ENCODE measurements around the gene SDK2.

Gene SDK2

DNA sequence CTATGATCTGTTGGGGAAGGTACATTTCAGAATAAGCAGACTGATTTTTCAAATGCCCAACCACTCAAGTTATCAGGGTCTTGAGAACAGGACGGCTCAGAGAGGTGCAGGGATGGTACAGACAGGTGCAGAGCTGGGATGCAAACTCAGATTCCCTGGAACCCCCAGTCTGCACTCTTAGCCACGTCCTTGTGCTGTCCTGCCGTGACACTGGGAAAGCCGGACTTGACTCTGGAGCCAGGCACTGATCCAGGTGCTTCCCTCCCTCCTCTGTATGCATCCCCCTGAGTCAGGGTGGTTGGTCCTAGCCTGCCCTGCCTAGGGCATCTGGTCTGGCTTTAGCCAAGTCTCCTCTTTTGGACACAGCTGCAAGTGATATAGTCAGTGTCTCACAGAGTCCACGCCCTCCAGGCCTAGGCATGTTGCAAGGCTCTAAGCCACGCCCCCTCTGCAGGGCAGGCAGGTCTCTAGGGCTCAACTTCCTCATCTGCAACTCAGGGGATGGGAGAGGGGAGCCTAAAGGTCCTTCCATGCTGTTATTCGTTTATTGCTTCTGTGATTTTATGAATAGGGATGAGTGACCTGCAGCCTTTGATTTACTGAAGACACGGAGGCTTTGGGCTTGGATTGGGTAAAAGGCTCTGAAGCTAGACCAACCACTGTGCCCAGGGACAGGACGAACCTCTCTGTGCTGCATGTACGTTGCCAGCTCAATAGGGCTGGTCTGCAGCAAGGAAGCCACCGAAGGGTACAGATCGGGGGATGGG, 97.3 kb downstream of the SDK2 start:
- no peaks in the 10 kb centered on the region for H3K36me3 ChIP-seq (ENCODE audit: control insufficient read depth in 2 of 2, insufficient read depth in 1 of 2, low read length in 2 of 2)
- TF ChIP-seq, protein P1, sequence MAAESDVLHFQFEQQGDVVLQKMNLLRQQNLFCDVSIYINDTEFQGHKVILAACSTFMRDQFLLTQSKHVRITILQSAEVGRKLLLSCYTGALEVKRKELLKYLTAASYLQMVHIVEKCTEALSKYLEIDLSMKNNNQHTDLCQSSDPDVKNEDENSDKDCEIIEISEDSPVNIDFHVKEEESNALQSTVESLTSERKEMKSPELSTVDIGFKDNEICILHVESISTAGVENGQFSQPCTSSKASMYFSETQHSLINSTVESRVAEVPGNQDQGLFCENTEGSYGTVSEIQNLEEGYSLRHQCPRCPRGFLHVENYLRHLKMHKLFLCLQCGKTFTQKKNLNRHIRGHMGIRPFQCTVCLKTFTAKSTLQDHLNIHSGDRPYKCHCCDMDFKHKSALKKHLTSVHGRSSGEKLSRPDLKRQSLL (tag by site-specific recombination; IDR thresholded peaks at IDR 0.05) = no peak
- TF ChIP-seq ZNF146 (tag by site-specific recombination; IDR thresholded peaks at IDR 0.05) (no peak), ZNF600 (tag by site-specific recombination; IDR thresholded peaks at IDR 0.05) (peak; percentile 54; the same call in 1 of the 2 replicates), ZNF561 (tag by site-specific recombination; IDR thresholded peaks at IDR 0.05; ENCODE audit: borderline replicate concordance) (no peak), ZNF23 (tag by site-specific recombination; IDR thresholded peaks at IDR 0.05; ENCODE audit: borderline replicate concordance) (no peak), ZIC2 (tag by site-specific recombination; IDR thresholded peaks at IDR 0.05) (peak; percentile 52), KLF9 (tag by site-specific recombination; IDR thresholded peaks at IDR 0.05; ENCODE audit: low read depth) (peak; percentile 82), ZBTB20 (tag by site-specific recombination; IDR thresholded peaks at IDR 0.05) (peak; percentile 56; the same call in 1 of the 2 replicates)
- TF ChIP-seq, protein P2, sequence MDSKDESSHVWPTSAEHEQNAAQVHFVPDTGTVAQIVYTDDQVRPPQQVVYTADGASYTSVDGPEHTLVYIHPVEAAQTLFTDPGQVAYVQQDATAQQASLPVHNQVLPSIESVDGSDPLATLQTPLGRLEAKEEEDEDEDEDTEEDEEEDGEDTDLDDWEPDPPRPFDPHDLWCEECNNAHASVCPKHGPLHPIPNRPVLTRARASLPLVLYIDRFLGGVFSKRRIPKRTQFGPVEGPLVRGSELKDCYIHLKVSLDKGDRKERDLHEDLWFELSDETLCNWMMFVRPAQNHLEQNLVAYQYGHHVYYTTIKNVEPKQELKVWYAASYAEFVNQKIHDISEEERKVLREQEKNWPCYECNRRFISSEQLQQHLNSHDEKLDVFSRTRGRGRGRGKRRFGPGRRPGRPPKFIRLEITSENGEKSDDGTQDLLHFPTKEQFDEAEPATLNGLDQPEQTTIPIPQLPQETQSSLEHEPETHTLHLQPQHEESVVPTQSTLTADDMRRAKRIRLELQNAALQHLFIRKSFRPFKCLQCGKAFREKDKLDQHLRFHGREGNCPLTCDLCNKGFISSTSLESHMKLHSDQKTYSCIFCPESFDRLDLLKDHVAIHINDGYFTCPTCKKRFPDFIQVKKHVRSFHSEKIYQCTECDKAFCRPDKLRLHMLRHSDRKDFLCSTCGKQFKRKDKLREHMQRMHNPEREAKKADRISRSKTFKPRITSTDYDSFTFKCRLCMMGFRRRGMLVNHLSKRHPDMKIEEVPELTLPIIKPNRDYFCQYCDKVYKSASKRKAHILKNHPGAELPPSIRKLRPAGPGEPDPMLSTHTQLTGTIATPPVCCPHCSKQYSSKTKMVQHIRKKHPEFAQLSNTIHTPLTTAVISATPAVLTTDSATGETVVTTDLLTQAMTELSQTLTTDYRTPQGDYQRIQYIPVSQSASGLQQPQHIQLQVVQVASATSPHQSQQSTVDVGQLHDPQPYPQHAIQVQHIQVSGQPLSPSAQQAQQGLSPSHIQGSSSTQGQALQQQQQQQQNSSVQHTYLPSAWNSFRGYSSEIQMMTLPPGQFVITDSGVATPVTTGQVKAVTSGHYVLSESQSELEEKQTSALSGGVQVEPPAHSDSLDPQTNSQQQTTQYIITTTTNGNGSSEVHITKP (tag by site-specific recombination; IDR thresholded peaks at IDR 0.05) = peak; percentile 43; the same call in 1 of the 2 replicates
- TF ChIP-seq, protein P3, sequence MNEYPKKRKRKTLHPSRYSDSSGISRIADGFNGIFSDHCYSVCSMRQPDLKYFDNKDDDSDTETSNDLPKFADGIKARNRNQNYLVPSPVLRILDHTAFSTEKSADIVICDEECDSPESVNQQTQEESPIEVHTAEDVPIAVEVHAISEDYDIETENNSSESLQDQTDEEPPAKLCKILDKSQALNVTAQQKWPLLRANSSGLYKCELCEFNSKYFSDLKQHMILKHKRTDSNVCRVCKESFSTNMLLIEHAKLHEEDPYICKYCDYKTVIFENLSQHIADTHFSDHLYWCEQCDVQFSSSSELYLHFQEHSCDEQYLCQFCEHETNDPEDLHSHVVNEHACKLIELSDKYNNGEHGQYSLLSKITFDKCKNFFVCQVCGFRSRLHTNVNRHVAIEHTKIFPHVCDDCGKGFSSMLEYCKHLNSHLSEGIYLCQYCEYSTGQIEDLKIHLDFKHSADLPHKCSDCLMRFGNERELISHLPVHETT (tag by site-specific recombination; IDR thresholded peaks at IDR 0.05) = no peak
- no peak overlapping the region for H3K4me3 ChIP-seq (ENCODE audit: low read depth, low read length)
- CTCF ChIA-PET = interaction anchor here (0.6 to 1.3 kb wide), 2 partner anchors 117 to 161 kb away, joined by 3 read pairs; no protein-coding TSS in a partner anchor
- H3K4me1 ChIP-seq (ENCODE audit: control insufficient read depth, insufficient read depth, low read length) = peaks cover 4% of the 10 kb centered on the region; the same call in 1 of the 2 replicates
- POLR2A ChIA-PET = interaction anchor here (0.5 kb wide), 1 partner anchor 26 kb away, joined by 4 read pairs; no protein-coding TSS in a partner anchor
- H3K27ac ChIP-seq (ENCODE audit: extremely low read depth, low read depth, low read length) = no peak overlapping the region
- H3K9me3 ChIP-seq (ENCODE audit: control insufficient read depth, insufficient read depth, low read depth, low read length) = no peaks in the 10 kb centered on the region

DNA sequence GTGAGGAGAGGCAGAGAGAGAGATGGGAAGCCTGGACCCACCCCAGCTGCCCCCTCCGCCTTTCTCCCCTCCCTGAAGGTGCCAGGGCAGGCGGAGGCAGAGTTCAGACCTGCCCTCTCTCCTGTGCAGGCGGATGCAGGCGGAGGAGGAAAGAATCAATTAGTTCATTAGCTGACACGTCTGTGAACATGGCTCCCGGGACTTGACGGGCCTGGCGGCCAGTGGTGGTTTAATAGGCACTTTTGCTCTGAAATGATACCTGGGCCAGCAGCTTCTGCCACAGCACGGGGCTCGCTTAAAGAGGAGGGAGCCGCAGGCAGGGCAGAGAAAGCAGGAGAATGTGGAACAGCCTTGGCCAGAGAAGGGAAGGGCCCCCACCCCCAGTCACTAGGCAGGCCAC, 98.1 kb downstream of the SDK2 start:
- no peak overlapping the region for H3K4me3 ChIP-seq (ENCODE audit: low read depth, low read length)
- H3K36me3 ChIP-seq (ENCODE audit: control insufficient read depth in 2 of 2, insufficient read depth in 1 of 2, low read length in 2 of 2) = no peaks in the 10 kb centered on the region
- H3K27ac ChIP-seq (ENCODE audit: extremely low read depth, low read depth, low read length) = no peak overlapping the region
- no peaks in the 10 kb centered on the region for H3K9me3 ChIP-seq (ENCODE audit: control insufficient read depth, insufficient read depth, low read depth, low read length)
- POLR2A ChIA-PET = no interaction called here
- CTCF ChIA-PET = interaction anchor here (1.3 kb wide), 1 partner anchor 117 kb away, joined by 3 read pairs; no protein-coding TSS in a partner anchor
- H3K4me1 ChIP-seq (ENCODE audit: control insufficient read depth, insufficient read depth, low read length) = peaks cover 4% of the 10 kb centered on the region; the same call in 1 of the 2 replicates
- no peak for TF ChIP-seq ZFP37 (tag by site-specific recombination; IDR thresholded peaks at IDR 0.05)
- TF ChIP-seq, protein P4, sequence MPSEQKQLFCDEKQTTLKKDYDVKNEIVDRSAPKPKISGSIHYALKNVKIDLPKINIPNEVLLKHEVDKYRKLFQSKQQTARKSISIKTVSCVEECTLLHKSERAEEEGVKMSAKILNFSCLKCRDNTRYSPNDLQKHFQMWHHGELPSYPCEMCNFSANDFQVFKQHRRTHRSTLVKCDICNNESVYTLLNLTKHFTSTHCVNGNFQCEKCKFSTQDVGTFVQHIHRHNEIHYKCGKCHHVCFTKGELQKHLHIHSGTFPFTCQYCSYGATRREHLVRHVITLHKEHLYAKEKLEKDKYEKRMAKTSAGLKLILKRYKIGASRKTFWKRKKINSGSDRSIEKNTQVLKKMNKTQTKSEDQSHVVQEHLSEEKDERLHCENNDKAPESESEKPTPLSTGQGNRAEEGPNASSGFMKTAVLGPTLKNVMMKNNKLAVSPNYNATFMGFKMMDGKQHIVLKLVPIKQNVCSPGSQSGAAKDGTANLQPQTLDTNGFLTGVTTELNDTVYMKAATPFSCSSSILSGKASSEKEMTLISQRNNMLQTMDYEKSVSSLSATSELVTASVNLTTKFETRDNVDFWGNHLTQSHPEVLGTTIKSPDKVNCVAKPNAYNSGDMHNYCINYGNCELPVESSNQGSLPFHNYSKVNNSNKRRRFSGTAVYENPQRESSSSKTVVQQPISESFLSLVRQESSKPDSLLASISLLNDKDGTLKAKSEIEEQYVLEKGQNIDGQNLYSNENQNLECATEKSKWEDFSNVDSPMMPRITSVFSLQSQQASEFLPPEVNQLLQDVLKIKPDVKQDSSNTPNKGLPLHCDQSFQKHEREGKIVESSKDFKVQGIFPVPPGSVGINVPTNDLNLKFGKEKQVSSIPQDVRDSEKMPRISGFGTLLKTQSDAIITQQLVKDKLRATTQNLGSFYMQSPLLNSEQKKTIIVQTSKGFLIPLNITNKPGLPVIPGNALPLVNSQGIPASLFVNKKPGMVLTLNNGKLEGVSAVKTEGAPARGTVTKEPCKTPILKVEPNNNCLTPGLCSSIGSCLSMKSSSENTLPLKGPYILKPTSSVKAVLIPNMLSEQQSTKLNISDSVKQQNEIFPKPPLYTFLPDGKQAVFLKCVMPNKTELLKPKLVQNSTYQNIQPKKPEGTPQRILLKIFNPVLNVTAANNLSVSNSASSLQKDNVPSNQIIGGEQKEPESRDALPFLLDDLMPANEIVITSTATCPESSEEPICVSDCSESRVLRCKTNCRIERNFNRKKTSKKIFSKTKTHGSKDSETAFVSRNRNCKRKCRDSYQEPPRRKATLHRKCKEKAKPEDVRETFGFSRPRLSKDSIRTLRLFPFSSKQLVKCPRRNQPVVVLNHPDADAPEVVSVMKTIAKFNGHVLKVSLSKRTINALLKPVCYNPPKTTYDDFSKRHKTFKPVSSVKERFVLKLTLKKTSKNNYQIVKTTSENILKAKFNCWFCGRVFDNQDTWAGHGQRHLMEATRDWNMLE (tag by site-specific recombination; conservative IDR thresholded peaks at IDR 0.05; ENCODE audit: low read depth) = no peak
- 0 out of 2 replicates have a peak, but pooled peaks have one; percentile 15 for TF ChIP-seq EGR2 (tag by site-specific recombination; IDR thresholded peaks at IDR 0.05; ENCODE audit: low read depth)
- TF ChIP-seq, protein P5, sequence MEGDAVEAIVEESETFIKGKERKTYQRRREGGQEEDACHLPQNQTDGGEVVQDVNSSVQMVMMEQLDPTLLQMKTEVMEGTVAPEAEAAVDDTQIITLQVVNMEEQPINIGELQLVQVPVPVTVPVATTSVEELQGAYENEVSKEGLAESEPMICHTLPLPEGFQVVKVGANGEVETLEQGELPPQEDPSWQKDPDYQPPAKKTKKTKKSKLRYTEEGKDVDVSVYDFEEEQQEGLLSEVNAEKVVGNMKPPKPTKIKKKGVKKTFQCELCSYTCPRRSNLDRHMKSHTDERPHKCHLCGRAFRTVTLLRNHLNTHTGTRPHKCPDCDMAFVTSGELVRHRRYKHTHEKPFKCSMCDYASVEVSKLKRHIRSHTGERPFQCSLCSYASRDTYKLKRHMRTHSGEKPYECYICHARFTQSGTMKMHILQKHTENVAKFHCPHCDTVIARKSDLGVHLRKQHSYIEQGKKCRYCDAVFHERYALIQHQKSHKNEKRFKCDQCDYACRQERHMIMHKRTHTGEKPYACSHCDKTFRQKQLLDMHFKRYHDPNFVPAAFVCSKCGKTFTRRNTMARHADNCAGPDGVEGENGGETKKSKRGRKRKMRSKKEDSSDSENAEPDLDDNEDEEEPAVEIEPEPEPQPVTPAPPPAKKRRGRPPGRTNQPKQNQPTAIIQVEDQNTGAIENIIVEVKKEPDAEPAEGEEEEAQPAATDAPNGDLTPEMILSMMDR (tag by site-specific recombination; IDR thresholded peaks at IDR 0.05) = no peak
